Colon (tissue), 2 donors: ENCODE measurements around the gene LONP1.

Experiments used
- FAIRE-seq: peaks from 2 replicates; lab custom pipeline; 2012; peaks lifted over from hg19 to GRCh38; lab: Jason Lieb, UNC
- donor health status: control.
- donor health status: control.

Gene LONP1

DNA sequence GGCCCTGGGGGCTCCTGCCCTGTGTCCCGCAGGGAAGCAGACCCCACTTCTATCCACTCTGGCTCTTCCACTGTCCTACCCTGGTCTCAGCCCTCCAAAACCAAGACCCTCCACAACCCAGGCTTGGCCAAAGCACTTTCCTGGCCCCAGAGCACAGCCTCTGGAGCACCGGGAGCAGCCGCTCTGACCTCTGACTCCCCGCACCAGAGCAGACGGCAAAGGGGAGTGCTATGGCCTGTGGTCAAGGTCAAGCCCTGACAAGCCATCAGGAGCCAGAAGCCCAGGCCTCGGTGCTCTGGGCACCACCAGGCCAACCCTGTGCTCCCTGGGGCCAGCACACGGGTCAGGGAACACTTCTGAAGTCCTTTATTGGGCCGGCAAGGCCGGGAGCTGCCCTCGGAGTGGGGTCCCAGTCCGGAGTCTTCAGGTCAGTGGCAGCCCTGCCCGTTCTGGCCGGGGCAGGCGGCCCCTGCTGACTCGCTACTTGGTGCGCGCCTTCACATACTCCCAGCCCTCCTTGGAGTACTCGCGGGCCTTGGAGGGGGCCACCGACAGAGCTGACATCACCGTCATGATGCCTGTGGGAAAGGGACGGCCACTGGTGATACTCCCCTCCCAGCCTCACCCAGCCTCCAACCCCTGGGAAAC, 41.8 kb downstream of the LONP1 start:
- no peak for FAIRE-seq

DNA sequence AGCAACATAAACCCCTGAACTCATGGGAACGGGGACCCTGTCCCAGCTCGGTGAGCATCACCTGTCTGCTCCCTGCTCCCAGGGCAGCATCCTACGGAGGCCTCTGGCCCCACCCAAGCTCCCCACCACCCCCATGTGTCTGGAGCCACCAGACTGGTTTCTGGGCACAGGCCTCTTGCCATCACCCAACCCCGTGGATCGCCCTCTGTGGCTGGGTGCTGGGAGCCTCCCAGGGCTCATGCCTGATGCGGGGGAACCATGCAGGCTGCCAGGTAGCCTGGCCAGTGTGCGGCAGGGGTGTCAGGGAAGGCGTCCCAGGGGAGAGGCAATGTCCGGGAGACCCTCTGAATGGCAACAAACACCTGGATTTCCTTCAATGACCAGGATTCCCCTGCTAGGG, 42.4 kb downstream of the LONP1 start:
- FAIRE-seq: no peak

DNA sequence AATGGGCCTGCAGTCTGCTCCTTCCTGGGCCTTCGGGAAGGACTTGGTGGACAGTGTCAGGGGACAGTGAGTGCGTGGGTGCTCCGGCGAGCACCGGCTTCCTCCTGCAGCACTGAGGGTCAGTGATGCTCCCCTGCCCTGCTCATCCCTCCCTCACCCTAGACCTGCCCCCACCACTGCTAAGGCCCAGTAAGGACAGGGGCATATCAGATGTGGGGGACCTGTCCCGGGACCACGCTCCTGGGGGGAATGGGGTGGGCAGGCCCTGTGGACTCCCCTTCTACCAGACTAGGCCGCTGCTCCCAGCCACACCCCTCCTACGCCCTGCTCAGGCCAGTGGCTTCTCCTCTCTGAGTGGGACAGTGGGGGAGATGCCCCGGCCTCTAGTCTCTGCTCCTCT, 42.8 kb downstream of the LONP1 start:
- FAIRE-seq: no peak

DNA sequence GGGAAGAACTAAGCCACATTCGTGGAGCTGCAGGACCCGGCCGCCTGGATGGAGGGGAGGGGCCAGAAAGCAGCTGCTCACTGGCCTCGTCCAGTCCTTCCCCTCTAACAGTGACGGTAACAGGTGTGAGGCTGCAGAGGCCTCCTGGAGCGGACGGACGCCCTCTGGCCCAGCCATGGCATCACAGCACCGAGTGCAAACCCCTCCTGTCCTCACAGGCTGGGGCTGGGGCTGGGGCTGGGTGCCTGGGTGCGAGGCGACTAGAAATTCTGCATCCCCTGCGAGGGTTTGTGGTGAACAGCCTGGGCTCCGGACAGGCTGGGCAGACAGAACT, 43.2 kb downstream of the LONP1 start:
- no peak for FAIRE-seq

DNA sequence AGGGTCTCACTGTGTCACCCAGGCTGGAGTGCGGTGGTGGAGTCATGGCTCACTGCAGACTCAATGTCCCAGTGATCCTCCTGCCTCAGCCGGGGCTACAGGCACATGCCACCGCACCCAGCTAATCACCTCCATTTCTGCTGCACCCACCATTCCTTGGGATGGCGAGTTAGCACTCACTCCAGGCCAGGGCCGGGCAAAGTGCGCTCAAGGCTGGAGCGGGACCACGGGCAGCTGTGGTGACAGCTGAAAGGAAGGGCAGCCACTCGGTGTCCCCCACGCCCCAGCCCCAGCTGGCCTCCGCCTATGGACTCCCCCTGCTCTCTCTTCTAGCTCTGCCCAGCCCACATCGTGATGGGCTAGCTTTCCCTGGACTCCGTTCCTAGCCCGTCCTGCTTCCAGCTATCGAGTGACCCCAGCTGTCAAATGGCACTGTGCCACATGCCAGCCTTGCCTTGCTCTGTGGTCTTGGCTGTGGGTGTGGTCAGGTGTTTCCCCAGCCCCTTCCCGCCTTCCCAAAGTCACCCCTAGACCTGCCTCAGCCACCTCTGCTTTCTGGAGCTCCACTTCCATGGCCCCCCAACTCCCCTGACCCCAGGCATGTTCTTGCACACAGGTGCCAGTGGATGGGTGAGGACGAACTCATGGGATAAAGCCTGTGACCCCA, 43.7 kb downstream of the LONP1 start:
- no peak for FAIRE-seq

DNA sequence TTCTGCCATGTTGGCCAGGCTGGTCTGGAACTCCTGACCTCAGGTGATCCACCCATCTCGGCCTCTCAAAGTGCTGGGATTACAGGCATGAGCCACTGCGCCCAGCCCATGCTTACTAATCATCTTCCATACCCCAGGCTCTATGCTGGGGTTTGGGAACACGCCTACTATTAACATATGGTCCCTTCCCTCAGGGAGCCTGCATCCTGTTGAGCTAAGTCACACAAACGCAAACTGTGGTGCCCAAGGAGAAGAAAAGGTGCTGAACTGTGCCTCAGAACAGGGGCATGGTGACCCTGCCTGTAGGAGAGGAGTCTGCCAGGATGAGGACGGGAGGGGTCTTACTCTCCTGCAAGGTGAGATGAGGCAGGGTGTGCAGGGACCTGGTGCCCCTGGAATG, 45.2 kb downstream of the LONP1 start:
- no peak for FAIRE-seq

DNA sequence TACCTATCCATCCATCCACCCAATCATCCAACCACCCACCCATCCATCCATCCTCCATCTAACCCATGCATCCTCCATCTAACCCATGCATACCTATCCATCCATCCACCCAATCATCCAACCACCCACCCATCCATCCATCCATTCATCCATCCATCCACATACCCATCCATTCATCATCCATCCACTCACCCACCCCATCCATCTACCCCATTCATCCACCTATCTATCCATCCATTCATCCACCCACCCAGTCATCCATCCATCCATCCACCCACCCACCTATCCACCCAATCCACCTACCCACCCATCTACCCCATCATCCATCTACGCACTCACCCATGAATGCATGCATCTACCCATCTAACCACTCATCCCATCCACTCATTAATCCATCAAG, 46.2 kb downstream of the LONP1 start:
- FAIRE-seq: no peak

DNA sequence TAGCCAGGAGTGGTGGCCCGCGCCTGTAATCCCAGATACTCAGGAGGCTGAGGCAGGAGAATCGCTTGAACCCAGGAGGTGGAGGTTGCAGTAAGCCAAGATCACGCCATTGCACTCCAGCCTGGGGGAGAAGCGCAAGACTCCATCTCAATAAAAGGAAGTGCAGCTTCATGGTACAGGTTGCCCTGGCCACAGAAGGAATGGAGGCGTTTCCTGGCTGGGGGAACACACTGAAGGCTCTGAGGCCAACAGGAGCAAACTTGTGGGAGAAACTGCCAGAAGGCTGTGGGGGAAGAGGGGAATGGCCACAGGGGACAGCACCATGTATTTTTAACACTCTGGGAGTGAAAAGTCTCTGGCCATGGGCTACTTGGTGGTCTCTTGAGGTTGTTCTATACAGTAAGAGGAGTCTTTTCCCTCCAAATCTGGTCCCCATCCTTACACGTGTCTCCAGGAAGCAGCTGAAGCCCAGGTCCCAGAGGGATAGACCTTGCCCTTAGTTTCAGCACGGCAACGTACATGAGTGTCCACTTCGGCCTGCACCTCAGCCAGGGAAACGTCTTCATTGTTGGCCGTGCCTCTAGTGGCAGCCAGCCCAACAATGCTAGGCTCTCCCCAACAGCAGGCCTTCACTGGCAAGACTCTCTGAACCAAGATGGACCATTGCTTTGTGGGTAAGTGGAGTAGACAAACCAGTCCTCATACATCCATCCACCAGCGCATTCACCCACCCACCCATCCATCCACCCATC, 47.1 kb downstream of the LONP1 start:
- FAIRE-seq: no peak

DNA sequence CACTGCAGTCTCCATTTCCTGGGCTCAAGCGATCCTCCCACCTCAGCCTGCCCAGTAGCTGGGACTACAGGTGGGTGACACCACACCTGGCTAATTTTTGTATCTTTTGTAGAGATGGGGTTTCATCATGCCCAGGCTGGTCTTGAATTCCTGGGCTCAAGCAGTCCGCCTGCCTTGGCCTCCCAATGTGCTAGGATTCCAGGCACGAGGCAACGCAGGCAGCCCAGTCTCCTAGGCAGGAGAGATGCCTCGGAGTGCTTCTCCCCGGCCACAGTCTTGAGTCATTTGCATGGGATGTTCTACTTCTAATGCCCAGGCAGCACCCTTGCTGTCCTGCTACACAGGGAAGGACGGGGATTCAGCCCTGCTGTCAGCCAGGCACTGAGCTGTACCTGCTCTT, 48.3 kb downstream of the LONP1 start:
- FAIRE-seq: no peak

DNA sequence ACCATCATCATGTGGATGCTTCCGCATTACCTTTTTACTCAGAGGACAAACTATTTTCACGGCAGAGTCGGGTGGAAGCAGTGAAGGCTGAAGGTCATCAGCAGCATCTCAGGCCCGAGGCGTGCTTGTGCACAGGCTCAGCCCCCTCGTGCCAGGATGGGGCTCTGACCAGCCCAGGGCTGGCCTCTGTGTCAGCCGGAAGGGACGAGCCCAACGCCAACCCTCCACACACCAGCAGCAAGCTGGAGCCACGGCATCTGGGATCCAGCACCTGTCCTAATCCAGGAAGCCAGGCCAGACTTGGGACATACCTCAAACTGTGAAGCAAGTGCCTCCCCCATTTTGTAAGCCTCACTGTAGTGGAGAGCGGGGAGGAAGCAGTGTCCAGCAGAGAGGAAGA, 50.7 kb downstream of the LONP1 start:
- FAIRE-seq: no peak

DNA sequence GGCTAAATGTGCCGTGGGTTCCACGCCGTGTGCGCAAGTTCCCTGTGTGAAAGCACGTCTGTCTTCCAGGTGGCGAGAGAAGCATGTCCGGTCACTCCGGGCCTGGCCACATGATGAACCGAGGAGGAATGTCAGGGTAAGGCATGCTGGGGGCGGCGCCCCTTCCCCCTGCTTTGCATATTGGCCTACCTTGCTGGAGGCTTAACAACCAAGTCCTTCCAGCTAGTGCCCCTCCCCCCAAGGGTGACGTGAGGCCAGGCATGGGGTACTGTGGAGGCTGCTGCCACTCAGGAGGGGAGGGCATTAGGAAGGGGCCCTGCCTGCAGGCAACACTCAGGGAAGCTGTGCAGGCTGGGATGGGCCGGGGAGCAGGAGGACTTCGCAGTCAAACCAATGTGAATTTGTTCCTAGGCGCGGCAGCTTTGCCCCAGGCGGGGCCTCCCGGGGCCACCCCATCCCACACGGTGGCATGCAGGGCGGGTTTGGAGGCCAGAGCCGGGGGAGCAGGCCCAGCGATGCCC, 52.1 kb downstream of the LONP1 start:
- FAIRE-seq: no peak

DNA sequence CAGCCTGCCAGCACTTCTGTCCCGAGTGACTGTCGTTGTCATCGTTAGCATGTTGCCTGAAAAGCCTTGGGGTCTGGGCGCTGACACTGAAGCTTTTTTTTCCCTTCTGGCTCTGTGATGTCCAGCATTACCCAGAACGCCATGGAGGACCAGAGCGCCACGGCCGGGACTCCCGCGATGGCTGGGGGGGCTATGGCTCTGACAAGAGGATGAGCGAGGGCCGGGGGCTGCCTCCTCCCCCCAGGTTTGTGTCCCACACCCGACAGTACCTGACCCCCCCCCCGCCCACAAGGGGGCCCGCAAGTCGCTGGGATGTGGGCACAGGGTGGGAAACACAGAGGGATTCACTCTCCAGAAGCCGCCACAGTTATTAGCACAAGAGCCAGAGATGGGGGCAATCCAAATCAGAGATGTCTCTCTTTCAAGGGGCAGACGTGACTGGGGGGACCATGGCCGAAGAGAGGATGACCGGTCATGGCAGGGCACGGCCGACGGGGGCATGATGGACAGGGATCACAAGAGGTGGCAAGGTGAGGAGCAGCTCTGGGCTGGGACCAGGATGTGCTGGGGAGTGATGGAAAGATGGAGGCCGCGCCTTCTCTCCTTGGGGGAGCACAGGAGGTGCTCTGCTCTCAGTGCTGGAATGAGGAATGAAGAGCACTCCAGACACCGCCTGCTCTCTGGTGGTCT, 52.9 kb downstream of the LONP1 start:
- no peak for FAIRE-seq

DNA sequence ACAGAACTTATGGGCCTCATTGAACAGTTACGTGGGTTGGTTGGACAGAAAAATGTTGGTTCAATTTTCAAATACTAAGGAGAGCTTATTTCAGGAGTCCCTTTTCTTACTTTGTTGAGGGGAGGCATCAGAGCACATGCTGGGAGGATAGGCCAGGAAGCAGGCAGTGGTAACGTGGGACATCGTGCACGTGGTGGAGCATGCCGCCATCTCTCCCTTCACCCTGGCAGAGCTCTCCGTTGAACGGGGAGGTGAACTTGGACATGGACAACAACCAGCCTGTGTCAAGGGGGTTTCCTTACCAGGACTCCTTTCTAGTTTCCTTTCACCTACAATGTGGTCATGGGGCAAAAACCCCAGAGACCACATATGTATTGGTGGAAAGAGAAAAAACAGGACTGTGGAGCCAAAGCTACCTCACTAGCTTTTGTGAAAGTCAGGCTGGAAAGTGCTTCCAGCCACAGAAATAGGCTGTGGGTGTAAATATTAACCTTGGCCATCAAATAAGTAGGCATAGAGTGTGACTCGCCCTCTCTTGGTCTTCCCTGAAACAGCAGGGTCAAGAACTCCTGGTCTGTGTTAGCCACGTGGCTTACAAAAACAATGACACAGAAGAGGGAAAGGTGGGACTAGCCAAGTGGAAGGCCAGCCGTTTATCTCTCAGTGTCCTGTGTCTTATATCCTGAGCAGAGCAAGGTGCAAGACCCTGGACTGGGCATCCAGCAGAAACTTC, 54.0 kb downstream of the LONP1 start:
- no peak for FAIRE-seq

DNA sequence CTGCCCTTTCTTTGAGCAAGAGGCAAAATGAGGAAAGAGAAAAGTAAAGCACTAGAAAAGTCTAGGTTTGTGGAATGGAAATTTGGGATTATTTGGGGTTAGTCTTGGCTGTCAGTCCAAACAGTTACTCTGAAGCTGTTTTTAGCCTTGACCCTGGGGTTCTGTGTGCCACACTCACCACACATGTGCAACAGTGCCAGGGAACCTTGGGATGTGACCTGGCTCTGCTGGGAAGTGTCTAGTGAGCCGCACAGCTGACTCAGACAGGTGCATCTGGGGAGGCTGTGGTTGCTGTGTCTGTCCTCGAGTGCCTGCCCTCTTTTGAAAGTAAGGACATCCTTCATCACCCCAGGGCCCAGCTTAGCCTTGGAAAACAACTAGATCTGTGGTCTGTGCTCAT, 55.4 kb downstream of the LONP1 start:
- no peak for FAIRE-seq

DNA sequence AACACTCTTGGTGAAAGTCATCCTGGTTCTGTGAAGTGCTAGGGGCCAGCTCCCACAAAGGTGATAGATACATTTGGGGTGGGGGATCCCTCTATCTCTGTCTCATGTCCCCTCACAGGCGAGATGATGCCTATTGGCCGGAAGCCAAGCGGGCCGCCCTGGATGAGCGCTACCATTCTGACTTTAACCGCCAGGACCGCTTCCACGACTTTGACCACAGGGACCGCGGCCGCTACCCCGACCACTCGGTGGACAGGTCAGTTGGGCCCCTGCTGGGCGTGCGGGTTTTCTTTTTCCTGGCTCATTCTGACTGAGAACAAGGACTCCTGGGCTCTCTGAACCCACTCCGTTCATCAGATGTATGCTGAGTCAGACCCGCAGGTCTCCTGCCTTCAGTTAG, 56.0 kb downstream of the LONP1 start:
- FAIRE-seq: no peak

DNA sequence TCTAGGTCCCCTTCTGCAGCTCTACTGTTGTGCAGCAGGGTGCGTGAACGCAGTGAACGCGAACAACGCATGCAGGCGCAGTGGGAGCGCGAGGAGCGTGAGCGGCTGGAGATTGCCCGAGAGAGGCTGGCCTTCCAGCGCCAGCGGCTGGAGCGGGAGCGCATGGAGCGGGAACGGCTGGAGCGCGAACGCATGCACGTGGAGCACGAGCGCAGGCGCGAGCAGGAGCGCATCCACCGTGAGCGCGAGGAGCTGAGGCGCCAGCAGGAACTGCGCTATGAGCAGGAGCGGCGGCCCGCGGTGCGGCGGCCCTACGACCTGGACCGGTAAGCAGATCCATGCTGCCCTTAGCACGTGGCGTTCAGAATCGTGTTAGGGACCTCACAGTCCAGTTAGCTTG, 58.5 kb downstream of the LONP1 start:
- FAIRE-seq: no peak

DNA sequence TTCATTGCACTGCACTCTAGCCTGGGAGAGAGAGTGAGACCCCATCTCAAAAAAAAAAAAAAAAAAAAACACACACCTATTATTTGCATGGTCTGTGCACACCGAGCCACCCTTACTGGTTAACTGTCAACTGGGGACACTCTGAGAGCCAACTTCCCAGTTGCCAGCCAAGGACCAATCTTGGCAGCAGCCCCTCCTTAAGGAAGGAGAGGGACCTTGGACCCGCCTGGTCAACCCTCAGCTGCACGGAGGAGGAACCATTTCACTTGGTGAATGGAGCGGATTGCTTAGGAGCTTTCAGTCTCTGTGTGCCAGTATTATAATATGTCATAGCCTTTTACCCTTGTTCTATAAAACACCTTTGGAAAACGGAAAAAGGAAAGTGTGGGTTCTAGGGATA, 64.5 kb downstream of the LONP1 start:
- FAIRE-seq: no peak

DNA sequence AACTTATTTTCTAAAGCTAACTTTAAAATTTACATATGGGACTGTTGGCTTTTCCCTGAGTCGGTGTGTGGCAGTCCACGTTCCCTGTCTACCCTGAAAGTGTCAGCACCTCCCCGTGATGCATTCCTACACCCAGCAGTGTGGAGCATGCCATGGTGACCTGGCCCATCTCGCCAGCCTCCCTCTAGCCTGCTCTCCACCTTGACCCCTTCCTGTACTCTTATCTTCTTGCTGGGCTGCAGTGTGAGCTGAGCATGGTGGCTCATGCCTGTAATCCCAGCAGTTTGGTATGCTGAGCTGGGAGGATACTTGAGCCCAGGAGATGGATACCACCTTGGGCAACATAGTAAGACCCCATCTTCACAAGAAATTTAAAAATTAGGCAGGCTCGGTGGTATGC, 65.0 kb downstream of the LONP1 start:
- FAIRE-seq: no peak

DNA sequence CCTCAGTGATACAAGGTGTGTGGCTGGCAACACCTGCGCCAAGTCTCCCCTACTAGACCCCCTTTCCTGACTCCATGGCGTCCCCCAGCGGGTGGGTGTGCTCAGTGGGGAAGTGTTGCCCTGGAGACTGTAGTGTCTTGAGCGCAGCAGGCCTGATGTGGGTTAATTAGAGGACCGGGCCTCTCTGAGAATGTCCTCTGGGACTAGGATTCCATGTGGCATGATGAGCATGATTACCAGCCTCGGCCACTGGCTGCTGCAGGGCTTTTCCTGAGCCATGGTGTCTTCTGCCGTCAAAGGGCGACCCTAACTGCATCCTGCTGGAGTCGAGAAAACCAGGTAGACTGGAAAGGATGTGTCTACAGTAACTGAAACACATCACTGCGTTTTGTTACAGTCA, 67.7 kb downstream of the LONP1 start:
- FAIRE-seq: no peak

DNA sequence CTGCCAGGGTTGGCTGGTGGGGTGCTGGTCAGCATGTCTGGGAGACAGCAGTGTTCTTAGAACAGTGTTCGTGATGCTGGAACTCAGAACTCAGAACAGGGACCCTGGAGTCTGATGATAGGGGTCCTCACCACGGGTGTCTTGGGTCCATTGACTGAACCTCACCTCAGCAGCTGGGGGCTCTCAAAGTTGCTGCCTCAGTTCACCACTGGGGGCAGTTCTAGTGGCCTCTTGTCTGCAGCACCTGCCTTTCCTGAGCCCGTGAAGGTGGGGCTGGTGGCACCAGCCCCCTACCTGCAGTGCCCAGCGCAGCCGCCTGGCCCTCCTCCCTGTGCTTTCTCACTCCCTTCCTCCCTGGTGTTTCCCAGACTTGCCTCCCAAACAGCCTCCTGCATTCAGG, 68.6 kb downstream of the LONP1 start:
- FAIRE-seq: no peak

DNA sequence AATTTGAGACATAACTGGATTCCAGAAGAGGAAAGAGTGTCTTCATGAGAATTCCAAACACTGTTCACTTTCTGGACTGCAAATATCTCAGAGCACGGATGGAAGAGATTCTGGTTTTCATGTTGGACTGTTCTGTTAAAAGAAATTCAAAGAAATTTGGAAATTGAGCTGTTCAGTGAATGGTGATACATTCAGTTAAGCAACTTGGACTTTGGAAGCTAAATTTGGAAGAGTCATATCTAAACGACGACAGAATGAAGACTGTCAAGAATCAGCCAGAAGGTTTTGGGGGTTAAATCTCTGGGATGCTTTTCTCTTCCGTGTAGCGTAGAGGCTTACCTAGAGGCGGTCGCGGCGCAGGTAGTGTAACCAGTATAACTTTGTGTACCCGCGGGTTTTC, 71.5 kb downstream of the LONP1 start:
- FAIRE-seq: no peak

DNA sequence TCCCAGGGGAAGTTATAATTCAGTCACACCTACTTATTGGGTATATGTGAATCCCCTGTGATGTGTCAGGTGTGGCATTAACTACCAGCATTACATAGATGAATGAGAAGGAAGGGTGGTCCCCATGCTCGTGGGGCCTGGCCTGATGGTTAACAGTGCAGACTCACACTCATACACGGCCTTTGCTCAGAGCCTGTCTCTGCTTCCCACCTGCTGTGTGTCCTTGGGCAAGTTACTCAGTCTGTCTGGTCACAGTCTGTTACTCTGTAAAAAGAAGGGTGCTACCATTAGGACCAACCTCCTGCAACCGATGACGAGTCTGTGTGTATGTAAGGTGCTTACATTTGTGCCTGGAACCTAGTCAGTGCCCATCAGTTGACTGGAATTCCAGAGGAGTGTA, 73.2 kb downstream of the LONP1 start:
- FAIRE-seq: no peak
